DND-41 (cell line): Measurements from ENCODE around the gene CTTNBP2NL.

Experiments used
- CTCF ChIP-seq: IDR thresholded peaks from 2 replicates; pipeline ENCODE4 v1.5.1; 2012; ENCODE audit warnings: borderline replicate concordance, low read length, moderate library complexity, mild to moderate bottlenecking; ENCODE audit not compliant: poor library complexity, severe bottlenecking; ENCODE audit errors: extremely low read depth
- EZH2 ChIP-seq: IDR thresholded peaks from 3 replicates; pipeline ENCODE4 v1.6.1; 2012; ENCODE audit warnings: borderline replicate concordance, low read depth, mild to moderate bottlenecking, moderate library complexity, low read length, inconsistent platforms; ENCODE audit not compliant: severe bottlenecking

- TF ChIP-seq CTCF (no peak), EZH2 (no peak)
These were observed 64.6 kb downstream of the CTTNBP2NL start for GRCh38 chr1:112460615-112461014.
